ENCODE measurements around the gene ORMDL2. TPM values are rescaled to one million over a fixed set of nuclear protein-coding genes. Genes with fewer than 3 reads are reported as not detected.

Gene ORMDL2
- total RNA-seq, 4 donors from 2014 or later: 9.2 to 13.1 (median 11.9) TPM

- peak overlapping the region in 1 of 4 donors; percentile 73 for H3K27ac ChIP-seq
- 90 to 96% methylated on average over 2 to 3 of the region's 4 CpGs for WGBS, 2 donors (ENCODE audit: low coverage in 1 of 2)
- no peaks in the 10 kb centered on the region for H3K9me3 ChIP-seq
- H3K27me3 ChIP-seq: peaks cover 17% of the 10 kb centered on the region
- TF ChIP-seq POLR2A (IDR thresholded peaks at IDR 0.05) (no peak), POLR2AphosphoS5 (IDR thresholded peaks at IDR 0.05) (no peak), EP300 (IDR thresholded peaks at IDR 0.05) (no peak), CTCF (IDR thresholded peaks at IDR 0.05) (no peak)
- H3K36me3 ChIP-seq: no peaks in the 10 kb centered on the region
- H3K4me1 ChIP-seq: peaks cover 0 to 15% (median 6%) of the 10 kb centered on the region in 3 donors
- ATAC-seq: no peak
- no peak overlapping the region for H3K4me3 ChIP-seq
These were observed 25.6 kb downstream of the ORMDL2 start for GRCh38 chr12:55843431-55843830.

- peak overlapping the region in 3 of 4 donors; percentile 13 to 90 (median 86) for H3K27ac ChIP-seq
- H3K27me3 ChIP-seq: peaks cover 24% of the 10 kb centered on the region
- no peaks in the 10 kb centered on the region for H3K36me3 ChIP-seq
- ATAC-seq: no peak
- TF ChIP-seq POLR2A (IDR thresholded peaks at IDR 0.05): no peak
- no peak for TF ChIP-seq EP300 (IDR thresholded peaks at IDR 0.05)
- TF ChIP-seq POLR2AphosphoS5 (IDR thresholded peaks at IDR 0.05): no peak
- no peak for TF ChIP-seq CTCF (IDR thresholded peaks at IDR 0.05)
- H3K4me3 ChIP-seq: no peak overlapping the region
- peaks cover 0 to 22% (median 10%) of the 10 kb centered on the region in 3 donors for H3K4me1 ChIP-seq
- no peaks in the 10 kb centered on the region for H3K9me3 ChIP-seq
- 86 to 92% methylated on average over 1 to 4 of the region's 4 CpGs for WGBS, 2 donors (ENCODE audit: low coverage in 1 of 2)
These were observed 27.1 kb downstream of the ORMDL2 start for GRCh38 chr12:55844961-55845360.

- no peak overlapping the region for H3K4me3 ChIP-seq
- 80 to 81% methylated on average over 5 of the region's 5 CpGs for WGBS, 2 donors (ENCODE audit: low coverage in 1 of 2)
- peak overlapping the region in 3 of 4 donors; percentile 13 to 90 (median 86) for H3K27ac ChIP-seq
- H3K4me1 ChIP-seq: peaks cover 0 to 22% (median 10%) of the 10 kb centered on the region in 3 donors
- H3K9me3 ChIP-seq: no peaks in the 10 kb centered on the region
- no peak for ATAC-seq
- H3K36me3 ChIP-seq: no peaks in the 10 kb centered on the region
- H3K27me3 ChIP-seq: peaks cover 28% of the 10 kb centered on the region
- TF ChIP-seq POLR2A (IDR thresholded peaks at IDR 0.05) (no peak), POLR2AphosphoS5 (IDR thresholded peaks at IDR 0.05) (no peak), EP300 (IDR thresholded peaks at IDR 0.05) (no peak), CTCF (IDR thresholded peaks at IDR 0.05) (no peak)
These were observed 27.5 kb downstream of the ORMDL2 start for GRCh38 chr12:55845361-55845760.

GRCh38 chr12:55845785-55846496 lies 28.1 kb downstream of the ORMDL2 start:
- Histone ChIP-seq H3K27ac (peak overlapping the region in 3 of 4 donors; percentile 86 to 90 (median 87)), H3K4me1 (peaks cover 0 to 22% (median 10%) of the 10 kb centered on the region in 3 donors), H3K4me3 (no peak overlapping the region), H3K36me3 (no peaks in the 10 kb centered on the region), H3K27me3 (peaks cover 31% of the 10 kb centered on the region), H3K9me3 (no peaks in the 10 kb centered on the region)
- ATAC-seq: no peak
- WGBS, 2 donors (ENCODE audit: low coverage in 1 of 2): 66 to 79% methylated on average over 5 to 7 of the region's 7 CpGs
- TF ChIP-seq EP300 (IDR thresholded peaks at IDR 0.05): no peak
- no peak for TF ChIP-seq CTCF (IDR thresholded peaks at IDR 0.05)
- TF ChIP-seq POLR2A (IDR thresholded peaks at IDR 0.05): no peak
- no peak for TF ChIP-seq POLR2AphosphoS5 (IDR thresholded peaks at IDR 0.05)

- no peaks in the 10 kb centered on the region for H3K9me3 ChIP-seq
- no peak overlapping the region for H3K4me3 ChIP-seq
- no peaks in the 10 kb centered on the region for H3K36me3 ChIP-seq
- no CpG with 5 or more reads among the region's 3 CpGs for WGBS, 2 donors (ENCODE audit: low coverage in 1 of 2)
- TF ChIP-seq POLR2AphosphoS5 (IDR thresholded peaks at IDR 0.05): peak; percentile 32
- no peak for TF ChIP-seq CTCF (IDR thresholded peaks at IDR 0.05)
- peak; percentile 10 for ATAC-seq
- H3K27ac ChIP-seq: peak overlapping the region; percentile 86 to 92 (median 88)
- H3K4me1 ChIP-seq: peaks cover 0 to 22% (median 10%) of the 10 kb centered on the region in 3 donors
- peaks cover 35% of the 10 kb centered on the region for H3K27me3 ChIP-seq
These were observed 29.2 kb downstream of the ORMDL2 start for GRCh38 chr12:55847033-55847432.

Measured in gastroesophageal sphincter (tissue), 4 donors.